ENCODE data around the gene SLC6A1.

DNA sequence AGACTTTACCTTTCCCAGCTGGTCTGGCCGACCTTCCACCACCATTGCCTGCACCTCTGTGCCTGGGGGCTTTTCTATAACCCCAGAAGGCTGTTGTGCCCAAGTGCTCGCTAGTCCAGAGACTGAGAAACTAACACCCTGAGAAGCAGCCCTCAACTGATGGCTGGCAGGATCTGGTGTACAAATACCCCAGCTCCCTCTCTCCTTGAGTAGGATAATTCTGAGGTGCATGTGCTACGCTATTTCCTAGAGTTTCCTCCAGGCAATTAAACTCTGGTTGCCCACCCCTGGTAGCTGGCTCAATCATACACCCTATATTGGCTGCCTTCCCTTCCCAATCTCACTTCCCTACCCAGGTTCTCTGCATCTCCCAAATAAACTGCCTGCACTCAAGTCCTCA, 11.5 kb upstream of the SLC6A1 start:
- no peak for TF ChIP-seq YY1 (IDR thresholded peaks at IDR 0.05; ENCODE audit: low read depth)
- TF ChIP-seq, protein P1, sequence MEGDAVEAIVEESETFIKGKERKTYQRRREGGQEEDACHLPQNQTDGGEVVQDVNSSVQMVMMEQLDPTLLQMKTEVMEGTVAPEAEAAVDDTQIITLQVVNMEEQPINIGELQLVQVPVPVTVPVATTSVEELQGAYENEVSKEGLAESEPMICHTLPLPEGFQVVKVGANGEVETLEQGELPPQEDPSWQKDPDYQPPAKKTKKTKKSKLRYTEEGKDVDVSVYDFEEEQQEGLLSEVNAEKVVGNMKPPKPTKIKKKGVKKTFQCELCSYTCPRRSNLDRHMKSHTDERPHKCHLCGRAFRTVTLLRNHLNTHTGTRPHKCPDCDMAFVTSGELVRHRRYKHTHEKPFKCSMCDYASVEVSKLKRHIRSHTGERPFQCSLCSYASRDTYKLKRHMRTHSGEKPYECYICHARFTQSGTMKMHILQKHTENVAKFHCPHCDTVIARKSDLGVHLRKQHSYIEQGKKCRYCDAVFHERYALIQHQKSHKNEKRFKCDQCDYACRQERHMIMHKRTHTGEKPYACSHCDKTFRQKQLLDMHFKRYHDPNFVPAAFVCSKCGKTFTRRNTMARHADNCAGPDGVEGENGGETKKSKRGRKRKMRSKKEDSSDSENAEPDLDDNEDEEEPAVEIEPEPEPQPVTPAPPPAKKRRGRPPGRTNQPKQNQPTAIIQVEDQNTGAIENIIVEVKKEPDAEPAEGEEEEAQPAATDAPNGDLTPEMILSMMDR (IDR thresholded peaks at IDR 0.05), result no peak
- no peak for TF ChIP-seq TCF12 (IDR thresholded peaks at IDR 0.05)
- no peak for TF ChIP-seq EP300 (IDR thresholded peaks at IDR 0.05; ENCODE audit: borderline replicate concordance in 1 of 2, low read depth in 1 of 2, low read length in 1 of 2)
- no peak for TF ChIP-seq FOXM1 (IDR thresholded peaks at IDR 0.05; ENCODE audit: low read depth)
- TF ChIP-seq RAD21 (IDR thresholded peaks at IDR 0.05; ENCODE audit: low read length), result no peak
- TF ChIP-seq NRF1 (IDR thresholded peaks at IDR 0.05; ENCODE audit: low read depth, low read length), result no peak
